Pancreas (tissue), 10 donors: ENCODE results near the gene C1orf35. TPM values are rescaled to one million over a fixed set of nuclear protein-coding genes. Genes with fewer than 3 reads are reported as not detected.

Source experiments
- ATAC-seq, 4 donors: fragments of 200-7000 bp; cut with Tn5 transposase; one replicate each; pipeline versions ENCODE4 v1.8.0 to v1.9.1; 2020; ENCODE audit warnings: mild to moderate bottlenecking in 4 of 4, moderate library complexity in 4 of 4
- DNase-seq, 6 donors: peaks; one replicate each; pipeline ENCODE4 v3.0.0-alpha.2; 2020
- FAIRE-seq: peaks from 2 replicates; lab custom pipeline; 2012; peaks lifted over from hg19 to GRCh38; lab: Jason Lieb, UNC
- H3K27ac ChIP-seq, 4 donors: fragments of 200-600 bp; sonication (generic); 1 replicate in 3 of 4; 2 replicates in 1 of 4; pipeline versions ENCODE4 v1.5.0 to v1.8.0; 2020
- H3K27me3 ChIP-seq, 4 donors: fragments of 200-600 bp; one replicate each; pipeline ENCODE4 v1.8.0; 2021
- H3K36me3 ChIP-seq, 3 donors: fragments of 200-600 bp; sonication (generic) in 1 of 3; one replicate each; pipeline versions ENCODE4 v1.5.0 to v1.8.0; 2020 to 2021
- H3K4me1 ChIP-seq, 3 donors: fragments of 200-600 bp; one replicate each; pipeline ENCODE4 v1.8.0; 2021
- H3K4me3 ChIP-seq, 4 donors: fragments of 200-600 bp; sonication (generic) in 2 of 4; one replicate each; pipeline versions ENCODE4 v1.5.0 to v1.8.0; 2020 to 2021
- H3K9me3 ChIP-seq, 4 donors: fragments of 200-600 bp; one replicate each; pipeline ENCODE4 v1.8.0; 2021
- WGBS, 2 donors: extraction: QIAGEN DNeasy Blood & Tissue Kit; methylation state at CpG; one replicate each; pipeline ENCODE4 v1.1.7; 2013; 5-methylcytosine and 5-hydroxymethylcytosine counted together
- intact Hi-C, 3 donors: fragments of 100-400 bp; cut with DNase I; formaldehyde crosslinking; loops; one replicate each; pipeline versions ENCODE4 v1.11.1 to v1.14.2; 2022
- polyA plus RNA-seq, 2 donors: library from polyadenylated mRNA; stranded (reverse); fragments of 200-250 nt; gene quantifications; one replicate each; pipeline ENCODE4 v1.2.3, GENCODE V29; 2013
- total RNA-seq, 6 donors: library from RNA; stranded (reverse); fragmentation: NEBNext Ultra II Directional in 4 of 6; extraction: Animal tissue kit (Norgen Biotek cat#: 25700) in 4 of 6; gene quantifications; one replicate each; pipeline versions ENCODE4 v1.2.1 to v1.2.4, GENCODE V29; 2021 to 2023
- TF ChIP-seq, protein P1 (sequence below), 4 donors: fragments of 200-600 bp; sonication (generic) in 3 of 4; IDR thresholded peaks; one replicate each; pipeline versions ENCODE4 v1.5.0 to v1.8.0; 2021; ENCODE audit warnings: antibody characterized with exemption in 4 of 4
- donor health status: healthy with polysubstance abuse.
- donor health status: DM: no; HTN: no; CAD: no; lungs with moderate emphysema.
- donor health status: DM: no; HTN: no; CAD: no.
- donor health status: control.
- donor health status: control.
- donor health status: Bipolar disorder and iron deficiency.
- donor health status: DM: yes; HTN: yes; CAD: no.
- donor health status: DM: no; HTN: no; CAD: no.
- donor health status: DM: no; HTN: no; CAD: no.
- donor health status: DM: yes; HTN: yes; CAD: no.

The C1orf35 gene
- total and polyA plus RNA-seq, 8 donors = 6.3 to 33.2 (median 8.3) TPM

GRCh38 chr1:228064296-228064695, 38.8 kb downstream of the C1orf35 start:
- no peaks in the 10 kb centered on the region for H3K36me3 ChIP-seq
- DNase-seq = peak in 1 of 6 donors; percentile 76
- H3K27me3 ChIP-seq = no peaks in the 10 kb centered on the region
- H3K9me3 ChIP-seq = no peaks in the 10 kb centered on the region
- ATAC-seq = no peak
- 57 to 59% methylated on average over 7 to 8 of the region's 8 CpGs for WGBS, 2 donors
- intact Hi-C loops = no loop called here
- H3K4me1 ChIP-seq = no peaks in the 10 kb centered on the region
- TF ChIP-seq, protein P1, sequence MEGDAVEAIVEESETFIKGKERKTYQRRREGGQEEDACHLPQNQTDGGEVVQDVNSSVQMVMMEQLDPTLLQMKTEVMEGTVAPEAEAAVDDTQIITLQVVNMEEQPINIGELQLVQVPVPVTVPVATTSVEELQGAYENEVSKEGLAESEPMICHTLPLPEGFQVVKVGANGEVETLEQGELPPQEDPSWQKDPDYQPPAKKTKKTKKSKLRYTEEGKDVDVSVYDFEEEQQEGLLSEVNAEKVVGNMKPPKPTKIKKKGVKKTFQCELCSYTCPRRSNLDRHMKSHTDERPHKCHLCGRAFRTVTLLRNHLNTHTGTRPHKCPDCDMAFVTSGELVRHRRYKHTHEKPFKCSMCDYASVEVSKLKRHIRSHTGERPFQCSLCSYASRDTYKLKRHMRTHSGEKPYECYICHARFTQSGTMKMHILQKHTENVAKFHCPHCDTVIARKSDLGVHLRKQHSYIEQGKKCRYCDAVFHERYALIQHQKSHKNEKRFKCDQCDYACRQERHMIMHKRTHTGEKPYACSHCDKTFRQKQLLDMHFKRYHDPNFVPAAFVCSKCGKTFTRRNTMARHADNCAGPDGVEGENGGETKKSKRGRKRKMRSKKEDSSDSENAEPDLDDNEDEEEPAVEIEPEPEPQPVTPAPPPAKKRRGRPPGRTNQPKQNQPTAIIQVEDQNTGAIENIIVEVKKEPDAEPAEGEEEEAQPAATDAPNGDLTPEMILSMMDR (IDR thresholded peaks at IDR 0.05) = no peak
- no peak overlapping the region for H3K4me3 ChIP-seq
- H3K27ac ChIP-seq = no peak overlapping the region
- no peak for FAIRE-seq

GRCh38 chr1:228063251-228064191, 39.6 kb downstream of the C1orf35 start:
- Histone ChIP-seq H3K4me3 (no peak overlapping the region), H3K36me3 (no peaks in the 10 kb centered on the region), H3K27me3 (no peaks in the 10 kb centered on the region), H3K4me1 (no peaks in the 10 kb centered on the region), H3K9me3 (no peaks in the 10 kb centered on the region), H3K27ac (no peak overlapping the region)
- 83 to 86% methylated on average over 15 of the region's 15 CpGs for WGBS, 2 donors
- intact Hi-C loops = no loop called here
- ATAC-seq (no peak), DNase-seq (peak in 1 of 6 donors; percentile 73), FAIRE-seq (no peak)
- TF ChIP-seq, protein P1 (IDR thresholded peaks at IDR 0.05) = no peak

- Histone ChIP-seq H3K27me3 (no peaks in the 10 kb centered on the region), H3K9me3 (no peaks in the 10 kb centered on the region), H3K4me1 (no peaks in the 10 kb centered on the region), H3K27ac (no peak overlapping the region), H3K36me3 (no peaks in the 10 kb centered on the region), H3K4me3 (no peak overlapping the region)
- ATAC-seq = no peak
- FAIRE-seq = no peak
- TF ChIP-seq, protein P1 (IDR thresholded peaks at IDR 0.05) = no peak
- intact Hi-C loops = no loop called here
- peak in 1 of 6 donors; percentile 56 for DNase-seq
- WGBS, 2 donors = 57 to 61% methylated on average over 4 of the region's 4 CpGs
Measured at GRCh38 chr1:228062812-228063211, 40.3 kb downstream of the C1orf35 start.

GRCh38 chr1:228062085-228062791, 40.9 kb downstream of the C1orf35 start:
- no peak overlapping the region for H3K27ac ChIP-seq
- FAIRE-seq = no peak
- TF ChIP-seq, protein P1 (IDR thresholded peaks at IDR 0.05) = no peak
- peak in 1 of 6 donors; percentile 71 for DNase-seq
- no peaks in the 10 kb centered on the region for H3K4me1 ChIP-seq
- 93 to 94% methylated on average over 9 of the region's 9 CpGs for WGBS, 2 donors
- H3K4me3 ChIP-seq = no peak overlapping the region
- H3K36me3 ChIP-seq = no peaks in the 10 kb centered on the region
- intact Hi-C loops = no loop called here
- no peaks in the 10 kb centered on the region for H3K27me3 ChIP-seq
- no peak for ATAC-seq
- no peaks in the 10 kb centered on the region for H3K9me3 ChIP-seq
